ENCODE measurements around the gene CCL27. TPM values are rescaled to one million over a fixed set of nuclear protein-coding genes. Genes with fewer than 3 reads are reported as not detected.
A peak's percentile ranks its signal among the peaks of the same experiment; 100 is the strongest.

Gene CCL27
- total and polyA plus RNA-seq, 8 donors: 0.58 to 1.3 TPM; not detected in 6

- peaks cover 0 to 31% (median 29%) of the 10 kb centered on the region in 3 donors for H3K27me3 ChIP-seq
- WGBS, 5 donors: 54 to 61% (median 56%) methylated on average over 5 of the region's 5 CpGs
- no peak for DNase-seq
- TF ChIP-seq EP300 (IDR thresholded peaks at IDR 0.05) (no peak), POLR2AphosphoS5 (IDR thresholded peaks at IDR 0.05) (no peak), POLR2A (IDR thresholded peaks at IDR 0.05) (no peak), CTCF (IDR thresholded peaks at IDR 0.05) (no peak)
- H3K27ac ChIP-seq: no peak overlapping the region
- intact Hi-C loops (cut with DNase I; ENCODE audit: low total_unique reads): no loop called here
- H3K4me1 ChIP-seq: peaks cover 29 to 45% (median 39%) of the 10 kb centered on the region in 4 donors
- H3K36me3 ChIP-seq: peaks cover 0 to 17% (median 9%) of the 10 kb centered on the region in 4 donors
- no peak overlapping the region for H3K4me3 ChIP-seq
- no peaks in the 10 kb centered on the region for H3K9me3 ChIP-seq
Measured at GRCh38 chr9:34633166-34633565, 29.3 kb downstream of the CCL27 start.

- no peak for TF ChIP-seq POLR2A (IDR thresholded peaks at IDR 0.05)
- 19 to 31% (median 28%) methylated on average over 5 of the region's 5 CpGs for WGBS, 5 donors
- intact Hi-C loops (cut with DNase I; ENCODE audit: low total_unique reads): no loop called here
- Histone ChIP-seq H3K4me1 (peaks cover 12 to 27% (median 18%) of the 10 kb centered on the region in 4 donors), H3K27me3 (peaks cover 21 to 57% (median 53%) of the 10 kb centered on the region in 3 donors), H3K36me3 (peaks cover 0 to 13% (median 8%) of the 10 kb centered on the region in 4 donors), H3K9me3 (no peaks in the 10 kb centered on the region), H3K27ac (no peak overlapping the region), H3K4me3 (no peak overlapping the region)
- no peak for DNase-seq
Measured at GRCh38 chr9:34630402-34631154, 31.9 kb downstream of the CCL27 start.

GRCh38 chr9:34629491-34629808, 33.0 kb downstream of the CCL27 start:
- H3K36me3 ChIP-seq: peaks cover 0 to 2% (median 0%) of the 10 kb centered on the region in 4 donors
- 22 to 36% (median 24%) methylated on average over 5 of the region's 5 CpGs for WGBS, 5 donors
- peaks cover 12 to 26% (median 18%) of the 10 kb centered on the region in 4 donors for H3K4me1 ChIP-seq
- no peaks in the 10 kb centered on the region for H3K9me3 ChIP-seq
- H3K27me3 ChIP-seq: peaks cover 21 to 68% (median 65%) of the 10 kb centered on the region in 3 donors
- intact Hi-C loops (cut with DNase I; ENCODE audit: low total_unique reads): no loop called here
- peak overlapping the region in 3 of 4 donors; percentile 46 to 57 (median 46) for H3K4me3 ChIP-seq
- DNase-seq: no peak
- TF ChIP-seq CTCF (IDR thresholded peaks at IDR 0.05) (no peak), POLR2A (IDR thresholded peaks at IDR 0.05) (no peak), POLR2AphosphoS5 (IDR thresholded peaks at IDR 0.05) (no peak), EP300 (IDR thresholded peaks at IDR 0.05) (no peak)
- H3K27ac ChIP-seq: no peak overlapping the region

- TF ChIP-seq POLR2A (IDR thresholded peaks at IDR 0.05): no peak
- TF ChIP-seq CTCF (IDR thresholded peaks at IDR 0.05): no peak
- H3K36me3 ChIP-seq: no peaks in the 10 kb centered on the region
- H3K4me1 ChIP-seq: peaks cover 13 to 27% (median 21%) of the 10 kb centered on the region in 4 donors
- H3K27ac ChIP-seq: peak within 1 kb of the TSS in 1 of 5 donors; percentile 6
- peaks cover 23 to 74% (median 70%) of the 10 kb centered on the region in 3 donors for H3K27me3 ChIP-seq
- no peaks in the 10 kb centered on the region for H3K9me3 ChIP-seq
- intact Hi-C loops (cut with DNase I; ENCODE audit: low total_unique reads): no loop called here
- peak within 1 kb of the TSS; percentile 46 to 57 (median 46) for H3K4me3 ChIP-seq
- peak; percentile 61 to 79 for DNase-seq
- 1 to 2% (median 2%) methylated on average over 40 to 69 of the region's 69 CpGs for WGBS, 5 donors
Measured at GRCh38 chr9:34628656-34629490, 33.6 kb downstream of the CCL27 start, which contains the start of gene ARID3C. Gene ARID3C, minus strand, starts transcription at chr9:34629066. Its CDS starts 1,052 bp downstream, at chr9:34628014.
